Mucosa of rectum (tissue), 2 donors: ENCODE data around the gene PRMT2.

Experiments
- H3K27ac ChIP-seq, 2 donors: one replicate each; pipeline ENCODE4 v1.7.0; 2013; ENCODE audit warnings: inconsistent platforms in 2 of 2, low read depth in 2 of 2, low read length in 2 of 2
- H3K27me3 ChIP-seq, 2 donors: one replicate each; pipeline ENCODE4 v1.7.0; 2013; ENCODE audit warnings: low read length in 2 of 2; ENCODE audit not compliant: control insufficient read depth in 2 of 2, insufficient read depth in 2 of 2
- H3K36me3 ChIP-seq, 2 donors: one replicate each; pipeline ENCODE4 v1.7.0; 2013; ENCODE audit warnings: low read length in 2 of 2; ENCODE audit not compliant: control insufficient read depth in 2 of 2, insufficient read depth in 2 of 2
- H3K4me1 ChIP-seq, 2 donors: one replicate each; pipeline ENCODE4 v1.7.0; 2013; ENCODE audit warnings: low read length in 2 of 2, mild to moderate bottlenecking in 1 of 2; ENCODE audit not compliant: control insufficient read depth in 2 of 2, insufficient read depth in 2 of 2
- H3K4me3 ChIP-seq, 2 donors: one replicate each; pipeline ENCODE4 v1.7.0; 2013; ENCODE audit warnings: low read length in 2 of 2
- H3K9ac ChIP-seq, 2 donors: one replicate each; pipeline ENCODE4 v1.7.0; 2013; ENCODE audit warnings: low read length in 2 of 2, low read depth in 1 of 2, mild to moderate bottlenecking in 1 of 2
- H3K9me3 ChIP-seq, 2 donors: one replicate each; pipeline ENCODE4 v1.7.0; 2013; ENCODE audit warnings: low read length in 2 of 2; ENCODE audit not compliant: control insufficient read depth in 2 of 2
- donor health status: healthy.
- donor health status: Normal muscosa, but diverticular disease.

The PRMT2 gene

GRCh38 chr21:46604329-46604974 lies 31.0 kb upstream of the PRMT2 start:
- Histone ChIP-seq H3K9ac (no peak overlapping the region), H3K4me1 (peaks cover 0 to 7% of the 10 kb centered on the region in 2 donors), H3K27me3 (no peaks in the 10 kb centered on the region), H3K36me3 (no peaks in the 10 kb centered on the region), H3K27ac (peak overlapping the region in 1 of 2 donors; percentile 56), H3K4me3 (peak overlapping the region in 1 of 2 donors; percentile 20), H3K9me3 (no peaks in the 10 kb centered on the region)

GRCh38 chr21:46604975-46605766 lies 30.3 kb upstream of the PRMT2 start, which contains the start of gene S100B:
Gene S100B, minus strand, starts transcription at chr21:46605082. Its CDS starts 2,667 bp downstream, at chr21:46602415.
- peak within 1 kb of the TSS in 1 of 2 donors; percentile 20 for H3K4me3 ChIP-seq
- no peak within 1 kb of the TSS for H3K9ac ChIP-seq
- H3K9me3 ChIP-seq: peaks cover 0 to under 1% of the 10 kb centered on the region in 2 donors
- H3K27me3 ChIP-seq: no peaks in the 10 kb centered on the region
- no peaks in the 10 kb centered on the region for H3K36me3 ChIP-seq
- H3K4me1 ChIP-seq: peaks cover 0 to 7% of the 10 kb centered on the region in 2 donors
- peak within 1 kb of the TSS; percentile 34 to 56 for H3K27ac ChIP-seq

- Histone ChIP-seq H3K9ac (no peak overlapping the region), H3K4me1 (peaks cover 0 to 7% of the 10 kb centered on the region in 2 donors), H3K27ac (peak overlapping the region; percentile 55 to 56), H3K27me3 (no peaks in the 10 kb centered on the region), H3K36me3 (no peaks in the 10 kb centered on the region), H3K4me3 (no peak overlapping the region), H3K9me3 (peaks cover 2 to 3% of the 10 kb centered on the region in 2 donors)
Observed at GRCh38 chr21:46605767-46606426, 29.6 kb upstream of the PRMT2 start.

GRCh38 chr21:46606427-46606813 lies 29.1 kb upstream of the PRMT2 start:
- Histone ChIP-seq H3K4me1 (peaks cover 0 to 7% of the 10 kb centered on the region in 2 donors), H3K9ac (no peak overlapping the region), H3K4me3 (no peak overlapping the region), H3K27ac (peak overlapping the region; percentile 55 to 56), H3K36me3 (no peaks in the 10 kb centered on the region), H3K27me3 (no peaks in the 10 kb centered on the region), H3K9me3 (peaks cover 2 to 3% of the 10 kb centered on the region in 2 donors)

- Histone ChIP-seq H3K9ac (no peak overlapping the region), H3K27ac (no peak overlapping the region), H3K4me3 (no peak overlapping the region), H3K9me3 (peaks cover 2 to 3% of the 10 kb centered on the region in 2 donors), H3K27me3 (no peaks in the 10 kb centered on the region), H3K36me3 (no peaks in the 10 kb centered on the region), H3K4me1 (peaks cover 0 to 7% of the 10 kb centered on the region in 2 donors)
Observed at GRCh38 chr21:46607636-46608035, 27.8 kb upstream of the PRMT2 start.

- peaks cover 2 to 3% of the 10 kb centered on the region in 2 donors for H3K9me3 ChIP-seq
- H3K27ac ChIP-seq: no peak overlapping the region
- no peak overlapping the region for H3K4me3 ChIP-seq
- no peaks in the 10 kb centered on the region for H3K27me3 ChIP-seq
- H3K36me3 ChIP-seq: no peaks in the 10 kb centered on the region
- H3K9ac ChIP-seq: no peak overlapping the region
- peaks cover 0 to 7% of the 10 kb centered on the region in 2 donors for H3K4me1 ChIP-seq
Observed at GRCh38 chr21:46608672-46609111, 26.8 kb upstream of the PRMT2 start.

- H3K9me3 ChIP-seq: peaks cover 2 to 3% of the 10 kb centered on the region in 2 donors
- no peaks in the 10 kb centered on the region for H3K36me3 ChIP-seq
- peaks cover 0 to 5% of the 10 kb centered on the region in 2 donors for H3K4me1 ChIP-seq
- no peak overlapping the region for H3K27ac ChIP-seq
- H3K27me3 ChIP-seq: no peaks in the 10 kb centered on the region
- no peak overlapping the region for H3K9ac ChIP-seq
- no peak overlapping the region for H3K4me3 ChIP-seq
Observed at GRCh38 chr21:46610018-46610701, 25.3 kb upstream of the PRMT2 start.

- no peaks in the 10 kb centered on the region for H3K4me1 ChIP-seq
- H3K36me3 ChIP-seq: no peaks in the 10 kb centered on the region
- H3K4me3 ChIP-seq: no peak overlapping the region
- H3K9me3 ChIP-seq: peaks cover 2 to 3% of the 10 kb centered on the region in 2 donors
- H3K27ac ChIP-seq: no peak overlapping the region
- H3K9ac ChIP-seq: no peak overlapping the region
- H3K27me3 ChIP-seq: no peaks in the 10 kb centered on the region
Observed at GRCh38 chr21:46613391-46613790, 22.1 kb upstream of the PRMT2 start.

- Histone ChIP-seq H3K4me1 (no peaks in the 10 kb centered on the region), H3K27ac (no peak overlapping the region), H3K4me3 (no peak overlapping the region), H3K9ac (no peak overlapping the region), H3K27me3 (peaks cover 0 to 2% of the 10 kb centered on the region in 2 donors), H3K36me3 (no peaks in the 10 kb centered on the region), H3K9me3 (no peaks in the 10 kb centered on the region)
Observed at GRCh38 chr21:46616050-46616449, 19.4 kb upstream of the PRMT2 start.
